AG09309 (cell line): ENCODE results near the gene SLC25A22.

ENCODE experiments used
- DNase-seq: peaks from one replicate; pipeline ENCODE4 v3.0.0-alpha.2; 2010; ENCODE audit warnings: low read depth
- H3K4me3 ChIP-seq: 2 replicates; pipeline ENCODE4 v1.5.1; 2011; ENCODE audit warnings: mild to moderate bottlenecking, low read depth, low read length, moderate library complexity; ENCODE audit not compliant: control insufficient read depth
- CTCF ChIP-seq: IDR thresholded peaks from 2 replicates; pipeline ENCODE4 v1.5.1; 2011; ENCODE audit warnings: mild to moderate bottlenecking, low read depth, low read length, inconsistent platforms; ENCODE audit not compliant: insufficient read depth, control insufficient read depth; ENCODE audit errors: missing control alignments

The SLC25A22 gene

DNA sequence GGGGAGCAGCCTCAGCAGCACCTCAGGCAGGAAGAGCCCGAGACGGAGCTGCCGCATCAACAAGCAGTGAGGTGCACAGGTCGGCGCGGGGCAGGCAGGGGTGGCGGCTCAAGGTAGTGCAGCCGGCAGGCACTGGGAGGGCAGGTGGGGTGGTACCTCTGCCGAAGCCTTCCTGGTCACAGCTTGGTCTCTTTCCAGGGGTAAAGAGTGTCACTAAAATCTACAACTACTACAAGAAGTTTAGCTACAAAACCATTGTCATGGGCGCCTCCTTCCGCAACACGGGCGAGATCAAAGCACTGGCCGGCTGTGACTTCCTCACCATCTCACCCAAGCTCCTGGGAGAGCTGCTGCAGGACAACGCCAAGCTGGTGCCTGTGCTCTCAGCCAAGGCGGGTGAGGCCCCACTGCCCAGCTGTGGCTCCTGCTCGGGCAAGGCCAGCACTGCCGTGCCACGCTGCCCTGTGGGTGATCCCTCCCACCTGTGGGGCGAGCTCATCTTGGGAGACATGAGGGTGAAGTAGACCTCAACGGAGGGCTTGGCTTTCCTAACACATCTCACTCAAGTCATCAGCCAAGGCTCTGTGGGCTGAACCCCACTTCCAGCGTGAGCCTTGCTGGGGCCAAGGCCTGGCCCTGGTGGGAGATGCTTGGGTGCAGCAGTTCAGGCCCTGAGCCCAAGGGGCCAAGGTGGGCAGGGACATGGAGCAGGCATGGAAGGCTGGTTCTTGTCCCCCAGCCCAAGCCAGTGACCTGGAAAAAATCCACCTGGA lies 34.3 kb downstream of the SLC25A22 start:
- no peak for TF ChIP-seq CTCF
- no peak overlapping the region for H3K4me3 ChIP-seq
- no peak for DNase-seq

GRCh38 chr11:763073-763463 lies 35.0 kb downstream of the SLC25A22 start:
- no peak for TF ChIP-seq CTCF
- no peak overlapping the region for H3K4me3 ChIP-seq
- no peak for DNase-seq

DNA sequence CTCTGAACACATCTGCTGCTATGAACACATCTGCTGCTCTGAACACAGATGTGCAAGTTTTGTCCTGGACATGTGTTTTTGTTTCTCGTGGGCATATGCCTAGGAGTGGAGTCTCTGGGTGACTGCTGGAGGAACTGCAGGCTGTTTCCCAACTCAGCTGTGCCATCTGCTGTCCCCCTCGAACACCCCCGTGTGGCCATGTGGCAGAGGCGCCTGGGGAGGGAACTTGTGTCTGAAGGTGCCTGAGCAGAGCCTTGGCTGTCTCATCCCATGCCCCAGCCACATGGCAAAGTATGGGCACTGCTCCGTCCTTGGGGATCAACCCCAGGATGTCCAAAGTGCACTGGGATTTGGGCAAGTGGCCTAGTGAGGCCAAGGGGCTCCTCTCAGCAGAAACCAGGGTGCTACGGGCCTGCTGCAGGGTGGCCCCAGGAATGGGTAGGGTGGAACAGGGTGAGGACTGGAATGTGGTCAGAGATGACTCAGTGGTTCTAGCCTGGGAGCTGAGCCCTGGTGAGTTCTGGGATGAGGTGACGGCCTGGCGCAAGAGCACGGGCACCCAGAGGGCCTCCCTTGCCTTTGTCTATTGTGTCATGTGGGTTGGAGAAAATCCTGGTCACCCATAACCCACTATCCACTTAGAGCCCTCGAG lies 35.5 kb downstream of the SLC25A22 start:
- peak; percentile 57 for DNase-seq
- H3K4me3 ChIP-seq, result no peak overlapping the region
- peak; percentile 25 for TF ChIP-seq CTCF

DNA sequence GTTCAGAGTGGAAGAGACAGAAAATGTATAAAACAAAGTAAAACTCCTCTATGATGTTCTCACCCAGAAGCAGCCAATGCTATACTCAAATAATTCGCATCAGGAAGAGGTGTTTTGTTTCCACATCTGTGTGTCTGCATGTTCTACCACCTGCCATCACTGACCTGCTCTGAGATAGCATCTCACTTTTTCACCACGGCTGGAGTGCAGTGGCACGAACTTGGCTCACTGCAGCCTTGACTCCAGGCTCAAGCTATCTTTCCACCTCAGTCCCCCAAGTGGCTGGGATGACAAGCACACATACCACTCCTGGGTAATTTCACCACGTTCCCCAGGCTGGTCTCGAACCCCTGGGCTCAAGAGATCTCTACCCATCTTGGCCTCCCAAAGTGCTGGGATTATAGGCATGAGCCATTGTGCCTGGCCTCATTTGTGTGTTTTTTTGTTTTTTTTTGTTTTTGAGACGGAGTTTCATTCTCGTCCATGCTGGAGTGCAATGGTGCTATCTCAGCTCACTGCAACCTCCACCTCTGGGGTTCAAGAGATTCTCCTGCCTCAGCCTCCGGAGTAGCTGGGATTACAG lies 36.5 kb downstream of the SLC25A22 start:
- H3K4me3 ChIP-seq, result no peak overlapping the region
- no peak for DNase-seq
- no peak for TF ChIP-seq CTCF

DNA sequence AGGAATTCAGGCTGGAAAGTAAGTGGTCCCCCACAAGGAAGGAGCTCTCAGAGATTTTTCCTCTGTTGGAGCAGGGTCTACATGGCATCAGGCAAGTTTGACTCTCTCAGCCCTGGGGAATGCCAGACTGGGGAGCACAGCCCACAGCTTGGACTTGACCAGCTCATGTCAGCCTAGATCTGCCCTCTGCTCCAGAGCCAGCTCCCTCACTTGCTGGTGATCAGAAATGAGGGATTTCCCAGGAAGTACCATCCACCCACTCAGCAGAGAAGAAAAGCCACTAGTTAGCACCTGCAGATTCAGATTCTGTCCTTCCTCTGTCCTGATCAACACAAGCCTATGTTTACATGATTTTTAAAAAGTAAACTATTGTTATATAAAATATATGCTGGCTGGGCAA lies 37.8 kb downstream of the SLC25A22 start:
- no peak overlapping the region for H3K4me3 ChIP-seq
- DNase-seq, result no peak
- TF ChIP-seq CTCF, result no peak

DNA sequence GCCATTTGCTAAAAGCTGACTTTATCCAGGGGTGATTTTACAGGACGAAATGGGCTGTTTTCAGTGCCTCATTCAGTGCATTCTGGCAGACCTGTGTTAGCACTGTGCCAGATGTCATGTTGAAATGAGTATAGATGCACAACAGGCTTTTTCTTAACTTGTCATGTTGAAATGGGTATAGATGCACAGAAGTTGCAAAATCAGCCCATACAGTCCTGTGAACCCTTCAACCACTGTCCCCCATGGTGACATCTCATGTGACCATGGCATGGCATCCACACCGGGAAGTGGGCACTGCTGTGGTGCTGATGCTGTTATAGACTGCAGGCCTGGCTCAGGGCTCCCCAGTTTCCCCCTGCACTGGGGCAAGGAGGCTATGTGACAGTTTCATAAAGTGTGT lies 48.4 kb downstream of the SLC25A22 start:
- no peak for DNase-seq
- H3K4me3 ChIP-seq, result no peak overlapping the region
- TF ChIP-seq CTCF, result no peak
